ENCODE results near the gene RIC8B. TPM values are rescaled to one million over a fixed set of nuclear protein-coding genes. Genes with fewer than 3 reads are reported as not detected.

RIC8B gene
- total RNA-seq, 1 experiment from 2014 or later = 14.9 TPM

GRCh38 chr12:106873983-106874382 is 99.5 kb downstream of the RIC8B start:
- TF ChIP-seq CTCF (conservative IDR thresholded peaks at IDR 0.05) = no peak
- no peak for TF ChIP-seq EZH2 (IDR thresholded peaks at IDR 0.05; ENCODE audit: low read depth)
- no peaks in the 10 kb centered on the region for H3K9me3 ChIP-seq (ENCODE audit: insufficient read depth, low read depth)
- no peaks in the 10 kb centered on the region for H4K20me1 ChIP-seq (ENCODE audit: insufficient read depth)
- no peak for DNase-seq
- POLR2A ChIA-PET (ENCODE audit: unreplicated experiment) = no interaction called here
- no peak overlapping the region for H2AFZ ChIP-seq
- BruUV-seq (replicated peaks) = no TSS peak
- H3K79me2 ChIP-seq (ENCODE audit: low read depth) = no peaks in the 10 kb centered on the region
- no peak overlapping the region for H3K27ac ChIP-seq
- H3K4me2 ChIP-seq = no peak overlapping the region
- no peak overlapping the region for H3K4me3 ChIP-seq
- no peaks in the 10 kb centered on the region for H3F3A ChIP-seq (ENCODE audit: insufficient read depth, low read depth)
- H3K36me3 ChIP-seq (ENCODE audit: low read depth) = 0 out of 2 replicates have a peak, but pooled peaks cover 6% of the 10 kb centered on the region
- H3K4me1 ChIP-seq (replicated peaks; ENCODE audit: insufficient read depth) = no peaks in the 10 kb centered on the region; the same call in 1 of the 2 replicates
- H3K27me3 ChIP-seq (ENCODE audit: insufficient read depth, low read depth) = no peaks in the 10 kb centered on the region
- CTCF ChIA-PET = no interaction called here
- intact Hi-C loops (cut with micrococcal nuclease; ENCODE audit: unreplicated experiment) = no loop called here
- no peaks in the 10 kb centered on the region for H3K9me2 ChIP-seq (ENCODE audit: insufficient read depth)

- Histone ChIP-seq H3K4me2 (no peak overlapping the region), H3K9me3 (ENCODE audit: insufficient read depth, low read depth) (no peaks in the 10 kb centered on the region), H3K27me3 (ENCODE audit: insufficient read depth, low read depth) (no peaks in the 10 kb centered on the region), H3K79me2 (ENCODE audit: low read depth) (no peaks in the 10 kb centered on the region), H4K20me1 (ENCODE audit: insufficient read depth) (no peaks in the 10 kb centered on the region), H3K4me1 (replicated peaks; ENCODE audit: insufficient read depth) (no peaks in the 10 kb centered on the region), H3K4me3 (no peak overlapping the region), H3K27ac (no peak overlapping the region), H2AFZ (no peak overlapping the region), H3K9me2 (ENCODE audit: insufficient read depth) (no peaks in the 10 kb centered on the region), H3K36me3 (ENCODE audit: low read depth) (no peaks in the 10 kb centered on the region), H3F3A (ENCODE audit: insufficient read depth, low read depth) (no peaks in the 10 kb centered on the region)
- TF ChIP-seq CTCF (conservative IDR thresholded peaks at IDR 0.05) (no peak), EZH2 (IDR thresholded peaks at IDR 0.05; ENCODE audit: low read depth) (no peak)
- BruUV-seq (replicated peaks) = no TSS peak
- ChIA-PET CTCF (no interaction called here), POLR2A (ENCODE audit: unreplicated experiment) (no interaction called here)
- intact Hi-C loops (cut with micrococcal nuclease; ENCODE audit: unreplicated experiment) = no loop called here
- no peak for DNase-seq
Measured at GRCh38 chr12:106878804-106879203, 104.3 kb downstream of the RIC8B start.

- no TSS peak for BruUV-seq (replicated peaks)
- Histone ChIP-seq H3K79me2 (ENCODE audit: low read depth) (no peaks in the 10 kb centered on the region), H3K4me2 (no peak overlapping the region), H3K4me1 (replicated peaks; ENCODE audit: insufficient read depth) (no peaks in the 10 kb centered on the region), H4K20me1 (ENCODE audit: insufficient read depth) (no peaks in the 10 kb centered on the region), H3K4me3 (no peak overlapping the region), H3K36me3 (ENCODE audit: low read depth) (no peaks in the 10 kb centered on the region), H3K27me3 (ENCODE audit: insufficient read depth, low read depth) (no peaks in the 10 kb centered on the region), H3K9me3 (ENCODE audit: insufficient read depth, low read depth) (no peaks in the 10 kb centered on the region), H3K27ac (no peak overlapping the region), H2AFZ (no peak overlapping the region), H3F3A (ENCODE audit: insufficient read depth, low read depth) (no peaks in the 10 kb centered on the region), H3K9me2 (ENCODE audit: insufficient read depth) (no peaks in the 10 kb centered on the region)
- DNase-seq = no peak
- ChIA-PET CTCF (no interaction called here), POLR2A (ENCODE audit: unreplicated experiment) (no interaction called here)
- TF ChIP-seq EZH2 (IDR thresholded peaks at IDR 0.05; ENCODE audit: low read depth) = no peak
- no peak for TF ChIP-seq CTCF (conservative IDR thresholded peaks at IDR 0.05)
- intact Hi-C loops (cut with micrococcal nuclease; ENCODE audit: unreplicated experiment) = no loop called here
Measured at GRCh38 chr12:106879612-106880011, 105.1 kb downstream of the RIC8B start.
